ENCODE results near the gene LRRN2.

Gene LRRN2

DNA sequence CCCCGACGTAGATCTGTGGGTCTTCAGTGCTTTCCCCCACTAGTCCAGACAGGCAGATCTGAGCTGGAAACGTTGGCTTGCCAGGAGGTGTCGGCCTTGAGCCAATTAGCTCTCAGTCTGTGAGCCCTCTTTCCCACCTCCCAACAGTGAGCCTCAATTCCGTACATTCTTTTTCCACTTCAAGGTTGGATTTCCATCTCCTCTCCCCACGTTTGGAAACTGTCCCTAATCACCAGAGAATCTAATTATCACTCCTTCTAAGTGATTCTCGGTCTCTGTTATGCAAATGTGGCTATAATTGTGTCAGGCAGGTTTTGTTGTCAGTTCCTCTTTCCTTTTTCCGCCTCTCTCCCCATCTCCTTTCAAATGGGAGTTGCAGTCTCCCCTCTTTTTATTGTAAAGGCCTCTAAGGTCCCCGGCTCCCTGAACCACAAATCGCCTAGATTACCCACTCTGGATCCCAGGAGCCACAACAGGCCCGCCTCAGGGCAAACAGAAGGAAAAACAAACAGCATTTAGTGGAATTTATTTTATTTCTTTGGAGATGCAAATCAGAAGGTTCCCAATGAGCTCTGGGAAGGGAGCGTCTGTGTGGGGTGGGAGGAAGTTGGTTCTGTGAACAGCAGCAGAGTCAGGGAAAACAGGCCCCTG is 29.4 kb upstream of the LRRN2 start:
- Histone ChIP-seq H3K4me3 (ENCODE audit: low read depth, low read length, poor library complexity, severe bottlenecking) (peak overlapping the region; percentile 43), H3K79me2 (ENCODE audit: insufficient read depth, low read length) (no peaks in the 10 kb centered on the region), H4K20me1 (ENCODE audit: insufficient read depth, low read length) (no peaks in the 10 kb centered on the region), H3K4me2 (ENCODE audit: low read length) (peak overlapping the region; percentile 65), H3K9me2 (ENCODE audit: low read depth, low read length) (no peaks in the 10 kb centered on the region), H2AFZ (ENCODE audit: low read length) (peak overlapping the region; percentile 39; the same call in 1 of the 2 replicates), H3F3A (ENCODE audit: insufficient read depth, low read length) (no peaks in the 10 kb centered on the region), H3K27ac (ENCODE audit: low read depth, low read length, poor library complexity, severe bottlenecking) (no peak overlapping the region), H3K9ac (ENCODE audit: low read length) (peak overlapping the region; percentile 35; the same call in 1 of the 2 replicates), H3K27me3 (ENCODE audit: insufficient read depth, low read length) (no peaks in the 10 kb centered on the region), H3K36me3 (ENCODE audit: insufficient read depth, low read length) (no peaks in the 10 kb centered on the region), H3K9me3 (ENCODE audit: low read length) (no peaks in the 10 kb centered on the region), H3K4me1 (ENCODE audit: insufficient read depth, low read length, severe bottlenecking) (peaks cover 20% of the 10 kb centered on the region)
- TF ChIP-seq, protein P1, sequence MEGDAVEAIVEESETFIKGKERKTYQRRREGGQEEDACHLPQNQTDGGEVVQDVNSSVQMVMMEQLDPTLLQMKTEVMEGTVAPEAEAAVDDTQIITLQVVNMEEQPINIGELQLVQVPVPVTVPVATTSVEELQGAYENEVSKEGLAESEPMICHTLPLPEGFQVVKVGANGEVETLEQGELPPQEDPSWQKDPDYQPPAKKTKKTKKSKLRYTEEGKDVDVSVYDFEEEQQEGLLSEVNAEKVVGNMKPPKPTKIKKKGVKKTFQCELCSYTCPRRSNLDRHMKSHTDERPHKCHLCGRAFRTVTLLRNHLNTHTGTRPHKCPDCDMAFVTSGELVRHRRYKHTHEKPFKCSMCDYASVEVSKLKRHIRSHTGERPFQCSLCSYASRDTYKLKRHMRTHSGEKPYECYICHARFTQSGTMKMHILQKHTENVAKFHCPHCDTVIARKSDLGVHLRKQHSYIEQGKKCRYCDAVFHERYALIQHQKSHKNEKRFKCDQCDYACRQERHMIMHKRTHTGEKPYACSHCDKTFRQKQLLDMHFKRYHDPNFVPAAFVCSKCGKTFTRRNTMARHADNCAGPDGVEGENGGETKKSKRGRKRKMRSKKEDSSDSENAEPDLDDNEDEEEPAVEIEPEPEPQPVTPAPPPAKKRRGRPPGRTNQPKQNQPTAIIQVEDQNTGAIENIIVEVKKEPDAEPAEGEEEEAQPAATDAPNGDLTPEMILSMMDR (IDR thresholded peaks at IDR 0.05; ENCODE audit: low read length), result peak; percentile 47
- TF ChIP-seq EZH2 (IDR thresholded peaks at IDR 0.05; ENCODE audit: borderline replicate concordance, low read length), result no peak

DNA sequence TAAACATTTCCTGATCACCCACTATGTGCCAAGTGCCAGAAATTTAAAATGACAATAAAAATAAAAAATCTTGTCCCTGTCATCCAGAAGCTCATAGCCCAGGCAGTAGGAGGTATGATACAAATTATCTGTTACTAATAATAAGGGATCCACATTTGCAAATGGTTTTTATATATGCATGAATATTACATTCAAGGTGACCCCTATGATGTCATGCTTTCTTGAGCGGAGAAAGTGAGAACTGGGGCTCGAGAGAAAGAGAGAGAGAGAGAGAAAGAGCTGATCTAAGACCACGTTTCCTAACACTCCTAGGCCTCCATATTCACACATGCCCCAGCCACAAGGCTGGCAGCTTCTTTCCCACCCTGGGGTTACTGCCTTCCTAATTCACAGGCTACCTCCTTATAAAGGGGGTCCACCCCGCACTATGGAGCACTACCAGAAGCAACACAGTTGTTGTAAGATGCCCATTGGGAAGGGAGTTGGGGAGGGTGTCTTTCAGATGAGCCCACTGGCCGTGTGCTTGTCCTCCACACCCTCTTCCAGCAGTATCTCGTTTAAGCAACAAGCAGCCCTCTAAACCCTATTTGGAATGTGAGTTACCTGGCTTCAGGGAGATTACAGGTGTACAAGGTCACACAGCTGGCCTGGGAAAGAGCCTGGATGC is 28.8 kb upstream of the LRRN2 start:
- no peaks in the 10 kb centered on the region for H3K79me2 ChIP-seq (ENCODE audit: insufficient read depth, low read length)
- no peaks in the 10 kb centered on the region for H3F3A ChIP-seq (ENCODE audit: insufficient read depth, low read length)
- H3K4me2 ChIP-seq (ENCODE audit: low read length), result peak overlapping the region; percentile 65
- H2AFZ ChIP-seq (ENCODE audit: low read length), result peak overlapping the region; percentile 39; the same call in 1 of the 2 replicates
- H3K27ac ChIP-seq (ENCODE audit: low read depth, low read length, poor library complexity, severe bottlenecking), result no peak overlapping the region
- H3K9me3 ChIP-seq (ENCODE audit: low read length), result no peaks in the 10 kb centered on the region
- H3K9me2 ChIP-seq (ENCODE audit: low read depth, low read length), result no peaks in the 10 kb centered on the region
- H3K9ac ChIP-seq (ENCODE audit: low read length), result peak overlapping the region; percentile 35; the same call in 1 of the 2 replicates
- TF ChIP-seq EZH2 (IDR thresholded peaks at IDR 0.05; ENCODE audit: borderline replicate concordance, low read length), result no peak
- TF ChIP-seq, protein P1 (IDR thresholded peaks at IDR 0.05; ENCODE audit: low read length), result no peak
- H4K20me1 ChIP-seq (ENCODE audit: insufficient read depth, low read length), result no peaks in the 10 kb centered on the region
- peak overlapping the region; percentile 43 for H3K4me3 ChIP-seq (ENCODE audit: low read depth, low read length, poor library complexity, severe bottlenecking)
- H3K36me3 ChIP-seq (ENCODE audit: insufficient read depth, low read length), result no peaks in the 10 kb centered on the region
- no peaks in the 10 kb centered on the region for H3K27me3 ChIP-seq (ENCODE audit: insufficient read depth, low read length)
- peaks cover 20% of the 10 kb centered on the region for H3K4me1 ChIP-seq (ENCODE audit: insufficient read depth, low read length, severe bottlenecking)

DNA sequence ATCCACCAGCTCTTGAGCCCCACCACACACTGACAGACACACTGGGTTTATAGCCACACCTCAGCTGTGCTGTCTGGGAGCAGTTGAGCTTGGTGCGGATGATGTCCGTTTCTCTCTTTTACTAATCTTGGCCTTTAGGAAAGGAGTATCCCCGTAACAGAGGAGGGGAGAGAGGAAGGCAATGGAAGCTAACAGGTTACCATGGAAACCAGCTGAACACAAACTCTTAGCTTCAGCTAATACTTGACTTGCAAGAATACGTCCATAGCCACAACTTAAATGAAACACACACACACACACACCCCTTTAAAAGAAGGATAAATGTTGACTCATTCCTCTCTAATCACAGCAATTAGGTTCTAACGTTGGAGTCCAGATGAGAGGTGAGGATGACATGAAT is 28.0 kb upstream of the LRRN2 start:
- no peaks in the 10 kb centered on the region for H3K36me3 ChIP-seq (ENCODE audit: insufficient read depth, low read length)
- no peaks in the 10 kb centered on the region for H3K9me2 ChIP-seq (ENCODE audit: low read depth, low read length)
- no peak overlapping the region for H3K4me3 ChIP-seq (ENCODE audit: low read depth, low read length, poor library complexity, severe bottlenecking)
- no peaks in the 10 kb centered on the region for H3F3A ChIP-seq (ENCODE audit: insufficient read depth, low read length)
- H3K9ac ChIP-seq (ENCODE audit: low read length), result no peak overlapping the region
- no peak overlapping the region for H3K27ac ChIP-seq (ENCODE audit: low read depth, low read length, poor library complexity, severe bottlenecking)
- no peaks in the 10 kb centered on the region for H4K20me1 ChIP-seq (ENCODE audit: insufficient read depth, low read length)
- H3K4me2 ChIP-seq (ENCODE audit: low read length), result no peak overlapping the region
- H3K9me3 ChIP-seq (ENCODE audit: low read length), result no peaks in the 10 kb centered on the region
- H3K4me1 ChIP-seq (ENCODE audit: insufficient read depth, low read length, severe bottlenecking), result peaks cover 20% of the 10 kb centered on the region
- H3K27me3 ChIP-seq (ENCODE audit: insufficient read depth, low read length), result no peaks in the 10 kb centered on the region
- TF ChIP-seq, protein P1 (IDR thresholded peaks at IDR 0.05; ENCODE audit: low read length), result no peak
- no peak for TF ChIP-seq EZH2 (IDR thresholded peaks at IDR 0.05; ENCODE audit: borderline replicate concordance, low read length)
- H2AFZ ChIP-seq (ENCODE audit: low read length), result no peak overlapping the region
- no peaks in the 10 kb centered on the region for H3K79me2 ChIP-seq (ENCODE audit: insufficient read depth, low read length)
